HG03442 (cell line): ENCODE data around the gene SUCNR1.

Source experiments
- ATAC-seq: cut with Tn5 transposase; IDR thresholded peaks from one replicate; pipeline ENCODE4 v1.9.1; 2021; ENCODE audit warnings: mild to moderate bottlenecking, moderate library complexity; ENCODE audit not compliant: unreplicated experiment

Gene SUCNR1

GRCh38 chr3:151933234-151933853, 59.9 kb downstream of the SUCNR1 start:
- no peak for ATAC-seq
